Liver (tissue), 9 donors: ENCODE results near the gene CXCL11. TPM values are rescaled to one million over a fixed set of nuclear protein-coding genes. Genes with fewer than 3 reads are reported as not detected.

Source experiments
- DNase-seq: peaks from one replicate; pipeline ENCODE4 v3.0.0-alpha.2; 2017; ENCODE audit warnings: low spot score
- H3K27ac ChIP-seq, 2 donors: one replicate each; pipeline ENCODE4 v1.7.0; 2013; ENCODE audit warnings: inconsistent platforms in 2 of 2, low read length in 2 of 2, control low read depth in 1 of 2, low read depth in 1 of 2, mild to moderate bottlenecking in 1 of 2
- H3K27me3 ChIP-seq, 4 donors: one replicate each; pipeline versions ENCODE4 v1.6.1 to v1.7.0; 2013; ENCODE audit warnings: low read length in 3 of 4, inconsistent platforms in 1 of 4, mild to moderate bottlenecking in 1 of 4, moderate library complexity in 1 of 4; ENCODE audit not compliant: control insufficient read depth in 4 of 4, insufficient read depth in 4 of 4
- H3K36me3 ChIP-seq, 4 donors: one replicate each; pipeline versions ENCODE4 v1.6.1 to v1.7.0; 2013; ENCODE audit warnings: low read length in 3 of 4, mild to moderate bottlenecking in 3 of 4, low read depth in 1 of 4, moderate library complexity in 1 of 4; ENCODE audit not compliant: control insufficient read depth in 4 of 4, insufficient read depth in 3 of 4
- H3K4me1 ChIP-seq, 4 donors: one replicate each; pipeline versions ENCODE4 v1.6.1 to v1.7.0; 2013; ENCODE audit warnings: low read length in 3 of 4, mild to moderate bottlenecking in 3 of 4, moderate library complexity in 1 of 4; ENCODE audit not compliant: control insufficient read depth in 4 of 4, insufficient read depth in 4 of 4
- H3K4me3 ChIP-seq, 3 donors: one replicate each; pipeline versions ENCODE4 v1.6.1 to v1.7.0; 2013; ENCODE audit warnings: low read length in 3 of 3, control low read depth in 1 of 3, low read depth in 1 of 3, mild to moderate bottlenecking in 1 of 3
- H3K9ac ChIP-seq, 2 donors: one replicate each; pipeline ENCODE4 v1.7.0; 2013; ENCODE audit warnings: low read length in 2 of 2, mild to moderate bottlenecking in 2 of 2, moderate library complexity in 2 of 2, control low read depth in 1 of 2, low read depth in 1 of 2
- H3K9me3 ChIP-seq, 4 donors: one replicate each; pipeline versions ENCODE4 v1.6.1 to v1.7.0; 2013; ENCODE audit warnings: low read length in 3 of 4; ENCODE audit not compliant: control insufficient read depth in 4 of 4
- EGR1 ChIP-seq, 2 donors: IDR thresholded peaks; 2 replicates each; pipeline ENCODE4 v1.6.1; 2016 to 2018; ENCODE audit warnings: antibody characterized with exemption in 2 of 2, low read depth in 2 of 2
- FOXA1 ChIP-seq: IDR thresholded peaks from 2 replicates; pipeline ENCODE4 v1.6.1; 2016; ENCODE audit warnings: antibody characterized with exemption
- FOXA2 ChIP-seq: IDR thresholded peaks from 2 replicates; pipeline ENCODE4 v1.6.1; 2016; ENCODE audit warnings: antibody characterized with exemption
- GABPA ChIP-seq, 2 donors: IDR thresholded peaks in 1 of 2; conservative IDR thresholded peaks in 1 of 2; 2 replicates each; pipeline ENCODE4 v1.6.1; 2016; ENCODE audit warnings: antibody characterized with exemption in 2 of 2, mild to moderate bottlenecking in 1 of 2, moderate library complexity in 1 of 2
- HNF4A ChIP-seq, 2 donors: conservative IDR thresholded peaks; 2 replicates each; pipeline ENCODE4 v1.6.1; 2016; ENCODE audit warnings: antibody characterized with exemption in 2 of 2, mild to moderate bottlenecking in 2 of 2
- HNF4G ChIP-seq: IDR thresholded peaks from 2 replicates; pipeline ENCODE4 v1.6.1; 2016; ENCODE audit warnings: antibody characterized with exemption
- JUND ChIP-seq, 2 donors: IDR thresholded peaks; 2 replicates each; pipeline ENCODE4 v1.6.1; 2016; ENCODE audit warnings: antibody characterized with exemption in 2 of 2
- NR2F2 ChIP-seq: IDR thresholded peaks from 2 replicates; pipeline ENCODE4 v1.6.1; 2016; ENCODE audit warnings: antibody characterized with exemption
- REST ChIP-seq: IDR thresholded peaks from 2 replicates; pipeline ENCODE4 v1.6.1; 2016; ENCODE audit warnings: antibody characterized with exemption, mild to moderate bottlenecking
- RXRA ChIP-seq, 2 donors: IDR thresholded peaks; 2 replicates each; pipeline ENCODE4 v1.6.1; 2017 to 2018; ENCODE audit warnings: antibody characterized with exemption in 2 of 2, mild to moderate bottlenecking in 1 of 2
- SP1 ChIP-seq: IDR thresholded peaks from 2 replicates; pipeline ENCODE4 v1.6.1; 2018; ENCODE audit warnings: antibody characterized with exemption, mild to moderate bottlenecking
- TAF1 ChIP-seq: conservative IDR thresholded peaks from 2 replicates; pipeline ENCODE4 v1.6.1; 2016; ENCODE audit warnings: antibody characterized with exemption, mild to moderate bottlenecking
- YY1 ChIP-seq: IDR thresholded peaks from 2 replicates; pipeline ENCODE4 v1.6.1; 2016; ENCODE audit warnings: antibody characterized with exemption, mild to moderate bottlenecking
- ZBTB33 ChIP-seq: IDR thresholded peaks from 2 replicates; pipeline ENCODE4 v1.6.1; 2016; ENCODE audit warnings: antibody characterized with exemption
- WGBS: extraction: QIAGEN DNeasy Blood & Tissue Kit; methylation state at CpG from one replicate; pipeline ENCODE4 v1.1.7; 2013; 5-methylcytosine and 5-hydroxymethylcytosine counted together
- polyA plus RNA-seq, 2 donors: library from polyadenylated mRNA; stranded (reverse) in 1 of 2; unstranded in 1 of 2; fragments of 200-250 nt in 1 of 2; fragments of >200 nt in 1 of 2; fragmentation: Nextera tagmentation in 1 of 2; extraction: Ambion mirVana in 1 of 2; gene quantifications; one replicate each; pipeline versions ENCODE4 v1.2.1 to v1.2.3, GENCODE V29; 2013 to 2015
- total RNA-seq, 2 donors: library from RNA; depleted of rRNA; stranded (reverse); fragments of >200 nt; gene quantifications; one replicate each; pipeline ENCODE4 v1.2.3, GENCODE V29; 2014
- TF ChIP-seq, protein P1 (sequence below): fragments of 150-350 bp; IDR thresholded peaks from 2 replicates; pipeline ENCODE4 v1.5.1; 2017; ENCODE audit warnings: improper control_type of control experiment, low read depth, low read length; ENCODE audit not compliant: missing input control
- donor health status: healthy.
- donor health status: healthy.
- donor health status: healthy.
- donor health status: healthy.
- donor health status: healthy.

The CXCL11 gene
- total and polyA plus RNA-seq, 4 donors, result 0.27 to 0.79 TPM; not detected in 2

GRCh38 chr4:76059750-76060149, 23.9 kb upstream of the CXCL11 start:
- H3K9me3 ChIP-seq, result no peaks in the 10 kb centered on the region

DNA sequence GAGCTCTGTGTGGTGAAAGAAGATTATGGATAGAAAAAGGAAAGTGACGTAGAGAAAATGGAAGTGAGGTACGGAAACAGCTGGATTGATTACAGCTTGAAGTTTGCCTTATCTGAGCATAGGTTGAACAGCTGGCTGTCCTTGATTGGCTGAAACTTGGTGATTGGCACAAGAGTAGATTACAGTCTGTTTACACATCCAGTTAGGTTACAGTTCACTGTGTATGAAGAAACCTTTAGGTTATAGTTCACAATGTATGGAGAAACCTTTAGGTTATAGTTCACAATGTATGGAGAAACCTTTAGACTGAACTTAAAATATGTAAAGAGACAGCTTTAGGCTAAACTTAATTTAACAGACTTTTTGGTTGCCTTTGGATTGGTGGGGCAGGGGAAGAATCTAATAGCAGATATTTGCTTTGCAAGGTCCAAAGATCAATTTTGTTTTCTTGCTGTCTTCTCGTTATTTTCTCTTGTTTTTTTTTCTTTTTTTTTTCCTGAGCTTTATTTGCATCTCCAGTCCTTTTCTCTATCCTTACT, 23.1 kb upstream of the CXCL11 start:
- no peak overlapping the region for H3K27ac ChIP-seq
- WGBS, result 23% methylated on average over 3 of the region's 3 CpGs
- peak overlapping the region in 2 of 3 donors; percentile 27 to 28 for H3K4me3 ChIP-seq
- no peak overlapping the region for H3K9ac ChIP-seq
- TF ChIP-seq HNF4A (conservative IDR thresholded peaks at IDR 0.05) (peak; percentile 67 to 82), JUND (IDR thresholded peaks at IDR 0.05) (no peak), SP1 (peak; percentile 79), RXRA (IDR thresholded peaks at IDR 0.05) (peak; percentile 27 to 30), REST (no peak), GABPA (IDR thresholded peaks at IDR 0.05 in 1 of 2, conservative IDR thresholded peaks at IDR 0.05 in 1 of 2) (peak; percentile 34 to 60), NR2F2 (no peak), FOXA1 (no peak), EGR1 (IDR thresholded peaks at IDR 0.05; ENCODE audit: low read depth in 2 of 2) (no peak), HNF4G (peak; percentile 47), FOXA2 (no peak), YY1 (peak; percentile 37)
- TF ChIP-seq, protein P1, sequence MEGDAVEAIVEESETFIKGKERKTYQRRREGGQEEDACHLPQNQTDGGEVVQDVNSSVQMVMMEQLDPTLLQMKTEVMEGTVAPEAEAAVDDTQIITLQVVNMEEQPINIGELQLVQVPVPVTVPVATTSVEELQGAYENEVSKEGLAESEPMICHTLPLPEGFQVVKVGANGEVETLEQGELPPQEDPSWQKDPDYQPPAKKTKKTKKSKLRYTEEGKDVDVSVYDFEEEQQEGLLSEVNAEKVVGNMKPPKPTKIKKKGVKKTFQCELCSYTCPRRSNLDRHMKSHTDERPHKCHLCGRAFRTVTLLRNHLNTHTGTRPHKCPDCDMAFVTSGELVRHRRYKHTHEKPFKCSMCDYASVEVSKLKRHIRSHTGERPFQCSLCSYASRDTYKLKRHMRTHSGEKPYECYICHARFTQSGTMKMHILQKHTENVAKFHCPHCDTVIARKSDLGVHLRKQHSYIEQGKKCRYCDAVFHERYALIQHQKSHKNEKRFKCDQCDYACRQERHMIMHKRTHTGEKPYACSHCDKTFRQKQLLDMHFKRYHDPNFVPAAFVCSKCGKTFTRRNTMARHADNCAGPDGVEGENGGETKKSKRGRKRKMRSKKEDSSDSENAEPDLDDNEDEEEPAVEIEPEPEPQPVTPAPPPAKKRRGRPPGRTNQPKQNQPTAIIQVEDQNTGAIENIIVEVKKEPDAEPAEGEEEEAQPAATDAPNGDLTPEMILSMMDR, result no peak
- H3K4me1 ChIP-seq, result peaks cover 0 to 18% (median 6%) of the 10 kb centered on the region in 4 donors
- H3K9me3 ChIP-seq, result no peaks in the 10 kb centered on the region
- DNase-seq, result no peak
- H3K27me3 ChIP-seq, result no peaks in the 10 kb centered on the region
- H3K36me3 ChIP-seq, result no peaks in the 10 kb centered on the region

More at GRCh38 chr4:76059750-76060149, 23.9 kb upstream of the CXCL11 start:
- no peaks in the 10 kb centered on the region for H3K27me3 ChIP-seq
- H3K36me3 ChIP-seq, result no peaks in the 10 kb centered on the region
- no peak overlapping the region for H3K9ac ChIP-seq
- H3K4me3 ChIP-seq, result no peak overlapping the region
- no peak for DNase-seq
- TF ChIP-seq FOXA1 (no peak), ZBTB33 (no peak), TAF1 (no peak), EGR1 (IDR thresholded peaks at IDR 0.05; ENCODE audit: low read depth in 2 of 2) (no peak)
- 90% methylated on average over 1 of the region's 1 CpG for WGBS
- peaks cover 0 to 18% (median 6%) of the 10 kb centered on the region in 4 donors for H3K4me1 ChIP-seq
- no peak overlapping the region for H3K27ac ChIP-seq
